NB4 (cell line): ENCODE measurements around the gene STK32C.

Source experiments
- DNase-seq: peaks from one replicate; pipeline ENCODE4 v3.0.0; 2010; ENCODE audit warnings: low read depth
- H3K4me3 ChIP-seq: one replicate; pipeline ENCODE4 v1.5.1; 2011; ENCODE audit warnings: mild to moderate bottlenecking, low read depth, low read length, moderate library complexity
- CTCF ChIP-seq: IDR thresholded peaks from one replicate; pipeline ENCODE4 v1.5.1; 2012; ENCODE audit warnings: low read depth, low read length
- MAX ChIP-seq: IDR thresholded peaks from 2 replicates; pipeline ENCODE4 v1.6.1; 2011; ENCODE audit warnings: low read depth, low read length
- MYC ChIP-seq: IDR thresholded peaks from 2 replicates; pipeline ENCODE4 v1.6.1; 2011; ENCODE audit warnings: low read depth, low read length
- POLR2A ChIP-seq: IDR thresholded peaks from 2 replicates; pipeline ENCODE4 v1.6.1; 2011; ENCODE audit warnings: mild to moderate bottlenecking; ENCODE audit not compliant: insufficient read length; ENCODE audit errors: extremely low read depth

Gene STK32C

GRCh38 chr10:132228616-132229015 is 79.1 kb downstream of the STK32C start:
- no peak overlapping the region for H3K4me3 ChIP-seq
- TF ChIP-seq POLR2A (no peak), MAX (no peak), CTCF (no peak), MYC (no peak)
- DNase-seq, result no peak

GRCh38 chr10:132227851-132228390 is 79.8 kb downstream of the STK32C start:
- DNase-seq, result no peak
- no peak overlapping the region for H3K4me3 ChIP-seq
- TF ChIP-seq POLR2A (no peak), CTCF (no peak), MAX (no peak), MYC (no peak)

GRCh38 chr10:132226586-132227405 is 81.0 kb downstream of the STK32C start:
- no peak for DNase-seq
- no peak for TF ChIP-seq CTCF
- TF ChIP-seq MAX, result no peak
- TF ChIP-seq POLR2A, result no peak
- TF ChIP-seq MYC, result no peak
- H3K4me3 ChIP-seq, result no peak overlapping the region

- H3K4me3 ChIP-seq, result no peak overlapping the region
- TF ChIP-seq CTCF (no peak), MAX (no peak), POLR2A (no peak), MYC (no peak)
- DNase-seq, result no peak
These were observed 81.9 kb downstream of the STK32C start for GRCh38 chr10:132225849-132226205.

- TF ChIP-seq CTCF (no peak), MYC (no peak), POLR2A (no peak), MAX (no peak)
- DNase-seq, result no peak
These were observed 82.5 kb downstream of the STK32C start for GRCh38 chr10:132225073-132225848.

More at GRCh38 chr10:132225073-132225848, 82.5 kb downstream of the STK32C start:
- H3K4me3 ChIP-seq, result no peak overlapping the region
